Endothelial cell of umbilical vein (primary cell): Measurements from ENCODE around the gene CLDND1. TPM values are rescaled to one million over a fixed set of nuclear protein-coding genes. Genes with fewer than 3 reads are reported as not detected.

Experiments used
- BruUV-seq: library from RNA; stranded (reverse); fragments of 400-500 nt; replicated peaks from 2 replicates; lab custom pipeline; 2021; lab: Mats Ljungman, UMichigan
- CTCF ChIA-PET: fragments of 300-600, 350-600 bp; sonication (Branson Sonifier 250); formaldehyde crosslinking; loops from one replicate; lab custom pipeline; 2021; ENCODE audit warnings: antibody characterized with exemption, inconsistent platforms; lab: Charles Lee
- POLR2A ChIA-PET: fragments of 300-600, 350-600 bp; sonication (Branson Sonifier 250); formaldehyde crosslinking; loops from one replicate; lab custom pipeline; 2021; ENCODE audit warnings: antibody characterized with exemption, inconsistent platforms; lab: Charles Lee
- DNase-seq: peaks from one replicate; pipeline ENCODE4 v3.0.0-alpha.2; 2011; ENCODE audit warnings: low read depth, low spot score
- FAIRE-seq: peaks from 2 replicates; lab custom pipeline; 2011; peaks lifted over from hg19 to GRCh38; lab: Jason Lieb, UNC
- H2AFZ ChIP-seq: 2 replicates; pipeline ENCODE4 v1.6.0; 2012; ENCODE audit warnings: low read depth, low read length, control low read depth, inconsistent platforms
- H3K27ac ChIP-seq: 2 replicates; pipeline ENCODE4 v1.5.1; 2011; ENCODE audit warnings: low read depth, mild to moderate bottlenecking, control low read depth, low read length, moderate library complexity; ENCODE audit not compliant: insufficient read depth
- H3K27me3 ChIP-seq, 2 experiments: 2 replicates each; pipeline versions ENCODE4 v1.6.0 to v1.6.1; 2011; ENCODE audit warnings: low read length in 2 of 2, mixed read lengths in 1 of 2; ENCODE audit not compliant: control insufficient read depth in 2 of 2, insufficient read depth in 2 of 2
- H3K36me3 ChIP-seq, 2 experiments: 2 replicates in 1 of 2; 3 replicates in 1 of 2; pipeline ENCODE4 v1.5.1; 2011; ENCODE audit warnings: low read length in 2 of 2, mild to moderate bottlenecking in 1 of 2, moderate library complexity in 1 of 2; ENCODE audit not compliant: control insufficient read depth in 2 of 2, insufficient read depth in 2 of 2; ENCODE audit errors: extremely low read depth in 1 of 2
- H3K4me1 ChIP-seq: 3 replicates; pipeline ENCODE4 v1.5.1; 2011; ENCODE audit warnings: mild to moderate bottlenecking, low read length; ENCODE audit not compliant: control insufficient read depth, insufficient read depth; ENCODE audit errors: extremely low read depth
- H3K4me2 ChIP-seq: 2 replicates; pipeline ENCODE4 v1.6.1; 2011; ENCODE audit warnings: low read length, control low read depth, mixed read lengths; ENCODE audit not compliant: insufficient read depth
- H3K4me3 ChIP-seq, 3 experiments: fragments of 200-600 bp in 1 of 3; sonication (generic), shearing (Covaris generic) in 1 of 3; replicated peaks in 1 of 3; 2 replicates each; pipeline ENCODE4 v1.5.1; 2011 to 2016; ENCODE audit warnings: control low read depth in 3 of 3, low read length in 3 of 3, mild to moderate bottlenecking in 2 of 3, inconsistent platforms in 1 of 3, low read depth in 1 of 3, moderate library complexity in 1 of 3; ENCODE audit not compliant: insufficient read depth in 1 of 3
- H3K79me2 ChIP-seq: 2 replicates; pipeline ENCODE4 v1.6.0; 2012; ENCODE audit warnings: low read length, inconsistent platforms; ENCODE audit not compliant: control insufficient read depth, insufficient read depth
- H3K9ac ChIP-seq: replicated peaks from 2 replicates; pipeline ENCODE3; 2011; ENCODE audit warnings: low read length, control low read depth; ENCODE audit not compliant: insufficient read depth; ENCODE audit errors: extremely low read depth
- H3K9me1 ChIP-seq: replicated peaks from 3 replicates; pipeline ENCODE4 v1.6.0; 2011; ENCODE audit warnings: mild to moderate bottlenecking, low read length; ENCODE audit not compliant: control insufficient read depth, insufficient read depth; ENCODE audit errors: extremely low read depth
- H3K9me3 ChIP-seq: replicated peaks from 2 replicates; pipeline ENCODE4 v1.5.1; 2012; ENCODE audit warnings: low read length, inconsistent platforms; ENCODE audit not compliant: control insufficient read depth, insufficient read depth
- H4K20me1 ChIP-seq: replicated peaks from 2 replicates; pipeline ENCODE3; 2011; ENCODE audit warnings: mild to moderate bottlenecking, low read length; ENCODE audit not compliant: control insufficient read depth, insufficient read depth; ENCODE audit errors: extremely low read depth
- EZH2 ChIP-seq: IDR thresholded peaks from 2 replicates; pipeline ENCODE4 v1.6.1; 2012; ENCODE audit warnings: borderline replicate concordance, low read depth, mild to moderate bottlenecking, moderate library complexity, low read length, inconsistent platforms; ENCODE audit not compliant: severe bottlenecking
- FOS ChIP-seq: IDR thresholded peaks from 2 replicates; pipeline ENCODE4 v1.6.1; 2011; ENCODE audit warnings: mild to moderate bottlenecking, low read length, moderate library complexity, borderline replicate concordance; ENCODE audit not compliant: insufficient read depth
- GATA2 ChIP-seq: IDR thresholded peaks from 2 replicates; pipeline ENCODE4 v1.7.0; 2011; ENCODE audit warnings: low read depth, mild to moderate bottlenecking, moderate library complexity, mixed read lengths, low read length; ENCODE audit not compliant: insufficient read length, insufficient read depth
- JUN ChIP-seq: IDR thresholded peaks from 2 replicates; pipeline ENCODE4 v1.6.1; 2011; ENCODE audit warnings: borderline replicate concordance, low read depth; ENCODE audit not compliant: insufficient read length, insufficient read depth
- MYC ChIP-seq: IDR thresholded peaks from one replicate; pipeline ENCODE4 v1.6.1; 2011; ENCODE audit warnings: mild to moderate bottlenecking, low read depth, low read length
- POLR2A ChIP-seq: IDR thresholded peaks from 2 replicates; pipeline ENCODE4 v1.6.1; 2012; ENCODE audit warnings: low read depth, mild to moderate bottlenecking, control low read depth, low read length
- POLR2AphosphoS5 ChIP-seq: IDR thresholded peaks from 2 replicates; pipeline ENCODE4 v1.6.1; 2012; ENCODE audit warnings: low read depth, mild to moderate bottlenecking, control low read depth, low read length, moderate library complexity; ENCODE audit not compliant: insufficient read depth
- dilution Hi-C: fragments of 300-500 bp; cut with MboI; formaldehyde crosslinking; loops from one replicate; pipeline ENCODE4 v1.15.0; 2019; ENCODE audit warnings: low sequenced_read_pairs; ENCODE audit not compliant: extremely low pct_ligation_motif_present
- intact Hi-C: fragments of 100-400 bp; cut with micrococcal nuclease; formaldehyde crosslinking; loops from one replicate; pipeline ENCODE4 v1.10.0; 2022
- polyA plus RNA-seq, 4 experiments: library from polyadenylated mRNA; depleted of rRNA in 3 of 4; stranded (reverse) in 3 of 4; unstranded in 1 of 4; fragments of >200 nt; gene quantifications; 2 replicates each; pipeline versions ENCODE4 v1.2.1 to v1.2.3, GENCODE V29; 2011 to 2012; ENCODE audit warnings: missing spikeins in 1 of 4
- total RNA-seq: library from RNA; stranded (reverse); gene quantifications from 2 replicates; pipeline ENCODE4 v1.2.3, GENCODE V29; 2021
- TF ChIP-seq, protein P1 (sequence below): IDR thresholded peaks from 2 replicates; pipeline ENCODE4 v1.6.1; 2011; ENCODE audit not compliant: insufficient read depth, insufficient read length
- TF ChIP-seq, protein P2 (sequence below), 2 donors: IDR thresholded peaks; 1 replicate in 1 of 2; 2 replicates in 1 of 2; pipeline ENCODE4 v1.5.1; 2011; ENCODE audit warnings: low read length in 2 of 2, mild to moderate bottlenecking in 2 of 2, moderate library complexity in 2 of 2, control low read depth in 1 of 2, inconsistent platforms in 1 of 2, low read depth in 1 of 2; ENCODE audit not compliant: insufficient read depth in 1 of 2; ENCODE audit errors: extremely low read depth in 1 of 2

The CLDND1 gene
- total and polyA plus RNA-seq, 2 donors (not counting 3 experiments of a cell fraction or from before 2014, with no cell fraction given) = 101 to 214 TPM

DNA sequence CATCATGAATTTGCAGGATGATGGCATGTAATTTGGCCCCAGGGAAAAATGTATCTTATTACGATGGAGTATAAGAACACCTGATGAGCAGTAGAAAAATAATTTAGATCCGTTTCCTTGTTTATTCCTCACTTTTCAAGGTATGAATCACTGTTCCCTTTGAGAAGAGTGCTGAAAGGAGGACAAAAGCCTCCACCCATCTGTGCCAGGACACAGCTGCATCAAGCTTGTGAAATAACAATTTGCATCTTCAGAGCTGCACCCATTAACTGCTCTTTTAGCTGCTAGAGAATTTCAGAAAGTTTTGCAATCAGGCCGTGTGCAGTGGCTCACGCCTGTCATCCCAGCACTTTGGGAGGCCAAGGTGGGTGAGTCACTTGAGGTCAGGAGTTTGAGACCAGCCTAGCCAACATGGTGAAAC is 9.6 kb downstream of the CLDND1 start:
- ChIA-PET CTCF (no interaction called here), POLR2A (no interaction called here)
- no peak for FAIRE-seq
- dilution Hi-C loops = no loop called here
- H3K79me2 ChIP-seq = no peaks in the 10 kb centered on the region
- H3K27ac ChIP-seq = no peak overlapping the region
- no peaks in the 10 kb centered on the region for H3K27me3 ChIP-seq
- H4K20me1 ChIP-seq = no peaks in the 10 kb centered on the region
- BruUV-seq = no TSS peak
- no peaks in the 10 kb centered on the region for H3K9me3 ChIP-seq
- intact Hi-C loops = no loop called here
- H3K4me2 ChIP-seq = no peak overlapping the region
- peaks cover 2% of the 10 kb centered on the region for H3K4me1 ChIP-seq
- no peak overlapping the region for H2AFZ ChIP-seq
- TF ChIP-seq EZH2 (no peak), GATA2 (no peak), FOS (no peak), POLR2AphosphoS5 (no peak), MYC (no peak), POLR2A (no peak), JUN (no peak)
- TF ChIP-seq, protein P1, sequence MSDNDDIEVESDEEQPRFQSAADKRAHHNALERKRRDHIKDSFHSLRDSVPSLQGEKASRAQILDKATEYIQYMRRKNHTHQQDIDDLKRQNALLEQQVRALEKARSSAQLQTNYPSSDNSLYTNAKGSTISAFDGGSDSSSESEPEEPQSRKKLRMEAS = no peak
- TF ChIP-seq, protein P2, sequence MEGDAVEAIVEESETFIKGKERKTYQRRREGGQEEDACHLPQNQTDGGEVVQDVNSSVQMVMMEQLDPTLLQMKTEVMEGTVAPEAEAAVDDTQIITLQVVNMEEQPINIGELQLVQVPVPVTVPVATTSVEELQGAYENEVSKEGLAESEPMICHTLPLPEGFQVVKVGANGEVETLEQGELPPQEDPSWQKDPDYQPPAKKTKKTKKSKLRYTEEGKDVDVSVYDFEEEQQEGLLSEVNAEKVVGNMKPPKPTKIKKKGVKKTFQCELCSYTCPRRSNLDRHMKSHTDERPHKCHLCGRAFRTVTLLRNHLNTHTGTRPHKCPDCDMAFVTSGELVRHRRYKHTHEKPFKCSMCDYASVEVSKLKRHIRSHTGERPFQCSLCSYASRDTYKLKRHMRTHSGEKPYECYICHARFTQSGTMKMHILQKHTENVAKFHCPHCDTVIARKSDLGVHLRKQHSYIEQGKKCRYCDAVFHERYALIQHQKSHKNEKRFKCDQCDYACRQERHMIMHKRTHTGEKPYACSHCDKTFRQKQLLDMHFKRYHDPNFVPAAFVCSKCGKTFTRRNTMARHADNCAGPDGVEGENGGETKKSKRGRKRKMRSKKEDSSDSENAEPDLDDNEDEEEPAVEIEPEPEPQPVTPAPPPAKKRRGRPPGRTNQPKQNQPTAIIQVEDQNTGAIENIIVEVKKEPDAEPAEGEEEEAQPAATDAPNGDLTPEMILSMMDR (IDR thresholded peaks at IDR 0.05; ENCODE audit: extremely low read depth in 1 of 2, insufficient read depth in 1 of 2, low read depth in 1 of 2, low read length in 2 of 2) = no peak
- no peak for DNase-seq
- no peak overlapping the region for H3K9ac ChIP-seq
- H3K4me3 ChIP-seq = no peak overlapping the region
- H3K36me3 ChIP-seq = peaks cover 4 to 9% of the 10 kb centered on the region in 2 experiments
- no peaks in the 10 kb centered on the region for H3K9me1 ChIP-seq
